ENCODE measurements around the gene RPS6KA2.

- no peak for TF ChIP-seq POLR2A (IDR thresholded peaks at IDR 0.05)
- TF ChIP-seq, protein P1, sequence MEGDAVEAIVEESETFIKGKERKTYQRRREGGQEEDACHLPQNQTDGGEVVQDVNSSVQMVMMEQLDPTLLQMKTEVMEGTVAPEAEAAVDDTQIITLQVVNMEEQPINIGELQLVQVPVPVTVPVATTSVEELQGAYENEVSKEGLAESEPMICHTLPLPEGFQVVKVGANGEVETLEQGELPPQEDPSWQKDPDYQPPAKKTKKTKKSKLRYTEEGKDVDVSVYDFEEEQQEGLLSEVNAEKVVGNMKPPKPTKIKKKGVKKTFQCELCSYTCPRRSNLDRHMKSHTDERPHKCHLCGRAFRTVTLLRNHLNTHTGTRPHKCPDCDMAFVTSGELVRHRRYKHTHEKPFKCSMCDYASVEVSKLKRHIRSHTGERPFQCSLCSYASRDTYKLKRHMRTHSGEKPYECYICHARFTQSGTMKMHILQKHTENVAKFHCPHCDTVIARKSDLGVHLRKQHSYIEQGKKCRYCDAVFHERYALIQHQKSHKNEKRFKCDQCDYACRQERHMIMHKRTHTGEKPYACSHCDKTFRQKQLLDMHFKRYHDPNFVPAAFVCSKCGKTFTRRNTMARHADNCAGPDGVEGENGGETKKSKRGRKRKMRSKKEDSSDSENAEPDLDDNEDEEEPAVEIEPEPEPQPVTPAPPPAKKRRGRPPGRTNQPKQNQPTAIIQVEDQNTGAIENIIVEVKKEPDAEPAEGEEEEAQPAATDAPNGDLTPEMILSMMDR (IDR thresholded peaks at IDR 0.05) = no peak
Observed at GRCh38 chr6:166656230-166657151, 29.4 kb upstream of the RPS6KA2 start.
